ENCODE data around the gene NUP62.

GRCh38 chr19:49954092-49954829, 25.0 kb upstream of the NUP62 start:
- TF ChIP-seq RAD21 (IDR thresholded peaks at IDR 0.05; ENCODE audit: low read depth) (no peak), NFIC (IDR thresholded peaks at IDR 0.05) (no peak), EP300 (IDR thresholded peaks at IDR 0.05; ENCODE audit: borderline replicate concordance) (no peak)

Measured in Ishikawa (cell line).